HEK293 (cell line): ENCODE results near the gene ARMC7.

ENCODE experiments used
- KLF7 ChIP-seq: fragments of 450-650 bp; formaldehyde crosslinking; IDR thresholded peaks from 2 replicates; pipeline ENCODE4 v1.5.1; 2016; ENCODE audit warnings: missing biosample characterization, missing genetic modification characterization, borderline replicate concordance
- ZBTB17 ChIP-seq: fragments of 450-650 bp; formaldehyde crosslinking; IDR thresholded peaks from 2 replicates; pipeline ENCODE4 v1.5.1; 2016; ENCODE audit warnings: missing biosample characterization, missing genetic modification characterization
- ZBTB20 ChIP-seq: fragments of 450-650 bp; formaldehyde crosslinking; IDR thresholded peaks from 2 replicates; pipeline ENCODE4 v1.5.1; 2016; ENCODE audit warnings: missing biosample characterization, missing genetic modification characterization
- ZNF138 ChIP-seq: fragments of 450-650 bp; formaldehyde crosslinking; IDR thresholded peaks from 2 replicates; pipeline ENCODE4 v1.5.1; 2016; ENCODE audit warnings: missing biosample characterization, missing genetic modification characterization, borderline replicate concordance
- ZNF169 ChIP-seq: fragments of 450-650 bp; formaldehyde crosslinking; IDR thresholded peaks from 2 replicates; pipeline ENCODE4 v1.5.1; 2016; ENCODE audit warnings: missing biosample characterization, missing genetic modification characterization
- ZNF175 ChIP-seq: fragments of 450-650 bp; formaldehyde crosslinking; IDR thresholded peaks from 2 replicates; pipeline ENCODE4 v1.5.1; 2016; ENCODE audit warnings: missing biosample characterization, missing genetic modification characterization
- ZNF23 ChIP-seq: fragments of 450-650 bp; formaldehyde crosslinking; IDR thresholded peaks from 2 replicates; pipeline ENCODE4 v1.5.1; 2016; ENCODE audit warnings: missing biosample characterization, missing genetic modification characterization, borderline replicate concordance
- ZNF302 ChIP-seq: fragments of 450-650 bp; formaldehyde crosslinking; IDR thresholded peaks from 2 replicates; pipeline ENCODE4 v1.5.1; 2016; ENCODE audit warnings: missing biosample characterization, missing genetic modification characterization, low read depth
- ZNF416 ChIP-seq: fragments of 450-650 bp; formaldehyde crosslinking; IDR thresholded peaks from 2 replicates; pipeline ENCODE4 v1.5.1; 2016; ENCODE audit warnings: missing biosample characterization, missing genetic modification characterization
- ZNF549 ChIP-seq: fragments of 450-650 bp; IDR thresholded peaks from 2 replicates; pipeline ENCODE4 v1.5.1; 2018; ENCODE audit warnings: missing biosample characterization, missing genetic modification characterization, mild to moderate bottlenecking, inconsistent platforms, moderate library complexity
- ZNF629 ChIP-seq: fragments of 450-650 bp; formaldehyde crosslinking; IDR thresholded peaks from 2 replicates; pipeline ENCODE4 v1.5.1; 2017; ENCODE audit warnings: missing biosample characterization, missing genetic modification characterization
- ZNF701 ChIP-seq: fragments of 450-650 bp; formaldehyde crosslinking; IDR thresholded peaks from 2 replicates; pipeline ENCODE4 v1.5.1; 2016; ENCODE audit warnings: missing biosample characterization, missing genetic modification characterization
- ZNF707 ChIP-seq: fragments of 450-650 bp; formaldehyde crosslinking; IDR thresholded peaks from 2 replicates; pipeline ENCODE4 v1.5.1; 2016; ENCODE audit warnings: missing biosample characterization, missing genetic modification characterization
- TF ChIP-seq, protein P1 (sequence below): IDR thresholded peaks from 2 replicates; pipeline ENCODE4 v1.6.1; 2011; ENCODE audit warnings: mild to moderate bottlenecking, low read depth, low read length, borderline replicate concordance
- TF ChIP-seq, protein P2 (sequence below): fragments of 450-650 bp; formaldehyde crosslinking; IDR thresholded peaks from 2 replicates; pipeline ENCODE4 v1.5.1; 2017; ENCODE audit warnings: missing biosample characterization, mild to moderate bottlenecking, missing genetic modification characterization, moderate library complexity
- TF ChIP-seq, protein P3 (sequence below): fragments of 450-650 bp; IDR thresholded peaks from 2 replicates; pipeline ENCODE4 v1.5.1; 2018; ENCODE audit warnings: missing biosample characterization, missing genetic modification characterization
- TF ChIP-seq, protein P4 (sequence below): fragments of 450-650 bp; formaldehyde crosslinking; IDR thresholded peaks from 2 replicates; pipeline ENCODE4 v1.5.1; 2016; ENCODE audit warnings: missing biosample characterization, missing genetic modification characterization
- TF ChIP-seq, protein P5 (sequence below): fragments of 450-650 bp; formaldehyde crosslinking; conservative IDR thresholded peaks from 2 replicates; pipeline ENCODE4 v1.5.1; 2016; ENCODE audit warnings: low read depth, missing biosample characterization, missing genetic modification characterization
- TF ChIP-seq, protein P6 (sequence below): fragments of 450-650 bp; formaldehyde crosslinking; conservative IDR thresholded peaks from 2 replicates; pipeline ENCODE4 v1.5.1; 2016; ENCODE audit warnings: low read depth, missing biosample characterization, missing genetic modification characterization
- TF ChIP-seq, protein P7 (sequence below): fragments of 450-650 bp; formaldehyde crosslinking; IDR thresholded peaks from 2 replicates; pipeline ENCODE4 v1.5.1; 2016; ENCODE audit warnings: missing biosample characterization, missing genetic modification characterization, borderline replicate concordance

ARMC7 gene

DNA sequence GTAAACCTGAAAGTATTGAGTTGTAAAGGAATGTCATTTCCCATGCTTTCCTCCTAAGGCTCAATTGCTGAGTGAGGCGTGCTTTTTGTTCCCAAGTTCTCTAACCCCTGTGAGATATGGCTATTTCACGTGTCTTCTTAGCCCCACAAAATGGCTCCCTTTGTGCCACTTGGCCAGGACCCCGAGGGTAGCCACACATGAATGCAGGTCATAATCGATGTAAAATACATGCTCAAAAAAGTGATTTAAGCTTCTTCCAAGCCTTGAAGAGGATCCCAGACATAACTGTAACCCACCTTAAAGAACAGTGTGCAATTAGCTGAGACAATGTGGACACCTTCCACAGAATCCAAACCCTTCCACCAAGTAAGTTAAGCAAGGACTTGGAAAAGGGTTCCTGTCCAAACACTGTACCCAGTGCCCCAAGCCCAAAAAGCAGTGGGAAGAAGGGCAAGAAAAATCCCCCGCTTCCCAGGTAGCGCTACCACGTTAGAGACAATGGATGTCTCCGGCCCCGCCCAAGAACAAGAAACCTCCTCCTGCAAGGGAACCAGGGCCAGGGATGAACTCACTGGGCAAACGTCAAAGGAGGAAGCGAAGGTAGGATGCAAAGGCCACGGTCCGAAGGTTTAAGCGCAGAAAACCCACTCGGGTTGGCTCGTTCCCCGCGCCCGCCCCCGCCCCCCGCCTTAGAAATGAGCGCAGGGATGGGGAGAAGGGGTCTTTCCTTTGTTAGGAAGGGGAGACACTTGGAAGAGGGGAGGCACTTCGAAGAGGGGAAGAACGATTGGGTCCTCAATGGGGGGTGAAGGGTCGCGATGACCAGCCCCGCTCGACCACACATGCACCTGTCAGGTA is 43.4 kb downstream of the ARMC7 start (continued):
- TF ChIP-seq ZNF707 (no peak), ZNF416 (tag by site-specific recombination) (no peak), ZNF175 (tag by site-specific recombination) (no peak), ZBTB17 (tag by site-specific recombination) (peak; percentile 85), ZNF138 (tag by site-specific recombination) (no peak), ZNF23 (tag by site-specific recombination) (no peak), ZNF629 (tag by site-specific recombination) (no peak; the same call in 1 of the 2 replicates), KLF7 (0 out of 2 replicates have a peak, but pooled peaks have one; percentile 27), ZNF549 (tag by site-specific recombination) (no peak), ZNF701 (no peak), ZNF302 (no peak), ZNF169 (tag by site-specific recombination) (no peak), ZBTB20 (tag by site-specific recombination) (peak; percentile 56)
- TF ChIP-seq, protein P1, sequence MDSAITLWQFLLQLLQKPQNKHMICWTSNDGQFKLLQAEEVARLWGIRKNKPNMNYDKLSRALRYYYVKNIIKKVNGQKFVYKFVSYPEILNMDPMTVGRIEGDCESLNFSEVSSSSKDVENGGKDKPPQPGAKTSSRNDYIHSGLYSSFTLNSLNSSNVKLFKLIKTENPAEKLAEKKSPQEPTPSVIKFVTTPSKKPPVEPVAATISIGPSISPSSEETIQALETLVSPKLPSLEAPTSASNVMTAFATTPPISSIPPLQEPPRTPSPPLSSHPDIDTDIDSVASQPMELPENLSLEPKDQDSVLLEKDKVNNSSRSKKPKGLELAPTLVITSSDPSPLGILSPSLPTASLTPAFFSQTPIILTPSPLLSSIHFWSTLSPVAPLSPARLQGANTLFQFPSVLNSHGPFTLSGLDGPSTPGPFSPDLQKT, result no peak
- TF ChIP-seq, protein P2, sequence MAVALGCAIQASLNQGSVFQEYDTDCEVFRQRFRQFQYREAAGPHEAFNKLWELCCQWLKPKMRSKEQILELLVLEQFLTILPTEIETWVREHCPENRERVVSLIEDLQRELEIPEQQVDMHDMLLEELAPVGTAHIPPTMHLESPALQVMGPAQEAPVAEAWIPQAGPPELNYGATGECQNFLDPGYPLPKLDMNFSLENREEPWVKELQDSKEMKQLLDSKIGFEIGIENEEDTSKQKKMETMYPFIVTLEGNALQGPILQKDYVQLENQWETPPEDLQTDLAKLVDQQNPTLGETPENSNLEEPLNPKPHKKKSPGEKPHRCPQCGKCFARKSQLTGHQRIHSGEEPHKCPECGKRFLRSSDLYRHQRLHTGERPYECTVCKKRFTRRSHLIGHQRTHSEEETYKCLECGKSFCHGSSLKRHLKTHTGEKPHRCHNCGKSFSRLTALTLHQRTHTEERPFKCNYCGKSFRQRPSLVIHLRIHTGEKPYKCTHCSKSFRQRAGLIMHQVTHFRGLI, result no peak
- TF ChIP-seq, protein P3, sequence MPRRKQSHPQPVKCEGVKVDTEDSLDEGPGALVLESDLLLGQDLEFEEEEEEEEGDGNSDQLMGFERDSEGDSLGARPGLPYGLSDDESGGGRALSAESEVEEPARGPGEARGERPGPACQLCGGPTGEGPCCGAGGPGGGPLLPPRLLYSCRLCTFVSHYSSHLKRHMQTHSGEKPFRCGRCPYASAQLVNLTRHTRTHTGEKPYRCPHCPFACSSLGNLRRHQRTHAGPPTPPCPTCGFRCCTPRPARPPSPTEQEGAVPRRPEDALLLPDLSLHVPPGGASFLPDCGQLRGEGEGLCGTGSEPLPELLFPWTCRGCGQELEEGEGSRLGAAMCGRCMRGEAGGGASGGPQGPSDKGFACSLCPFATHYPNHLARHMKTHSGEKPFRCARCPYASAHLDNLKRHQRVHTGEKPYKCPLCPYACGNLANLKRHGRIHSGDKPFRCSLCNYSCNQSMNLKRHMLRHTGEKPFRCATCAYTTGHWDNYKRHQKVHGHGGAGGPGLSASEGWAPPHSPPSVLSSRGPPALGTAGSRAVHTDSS (tag by site-specific recombination), result no peak
- TF ChIP-seq, protein P4, sequence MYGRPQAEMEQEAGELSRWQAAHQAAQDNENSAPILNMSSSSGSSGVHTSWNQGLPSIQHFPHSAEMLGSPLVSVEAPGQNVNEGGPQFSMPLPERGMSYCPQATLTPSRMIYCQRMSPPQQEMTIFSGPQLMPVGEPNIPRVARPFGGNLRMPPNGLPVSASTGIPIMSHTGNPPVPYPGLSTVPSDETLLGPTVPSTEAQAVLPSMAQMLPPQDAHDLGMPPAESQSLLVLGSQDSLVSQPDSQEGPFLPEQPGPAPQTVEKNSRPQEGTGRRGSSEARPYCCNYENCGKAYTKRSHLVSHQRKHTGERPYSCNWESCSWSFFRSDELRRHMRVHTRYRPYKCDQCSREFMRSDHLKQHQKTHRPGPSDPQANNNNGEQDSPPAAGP (tag by site-specific recombination), result 0 out of 2 replicates have a peak, but pooled peaks have one; percentile 14
- TF ChIP-seq, protein P5, sequence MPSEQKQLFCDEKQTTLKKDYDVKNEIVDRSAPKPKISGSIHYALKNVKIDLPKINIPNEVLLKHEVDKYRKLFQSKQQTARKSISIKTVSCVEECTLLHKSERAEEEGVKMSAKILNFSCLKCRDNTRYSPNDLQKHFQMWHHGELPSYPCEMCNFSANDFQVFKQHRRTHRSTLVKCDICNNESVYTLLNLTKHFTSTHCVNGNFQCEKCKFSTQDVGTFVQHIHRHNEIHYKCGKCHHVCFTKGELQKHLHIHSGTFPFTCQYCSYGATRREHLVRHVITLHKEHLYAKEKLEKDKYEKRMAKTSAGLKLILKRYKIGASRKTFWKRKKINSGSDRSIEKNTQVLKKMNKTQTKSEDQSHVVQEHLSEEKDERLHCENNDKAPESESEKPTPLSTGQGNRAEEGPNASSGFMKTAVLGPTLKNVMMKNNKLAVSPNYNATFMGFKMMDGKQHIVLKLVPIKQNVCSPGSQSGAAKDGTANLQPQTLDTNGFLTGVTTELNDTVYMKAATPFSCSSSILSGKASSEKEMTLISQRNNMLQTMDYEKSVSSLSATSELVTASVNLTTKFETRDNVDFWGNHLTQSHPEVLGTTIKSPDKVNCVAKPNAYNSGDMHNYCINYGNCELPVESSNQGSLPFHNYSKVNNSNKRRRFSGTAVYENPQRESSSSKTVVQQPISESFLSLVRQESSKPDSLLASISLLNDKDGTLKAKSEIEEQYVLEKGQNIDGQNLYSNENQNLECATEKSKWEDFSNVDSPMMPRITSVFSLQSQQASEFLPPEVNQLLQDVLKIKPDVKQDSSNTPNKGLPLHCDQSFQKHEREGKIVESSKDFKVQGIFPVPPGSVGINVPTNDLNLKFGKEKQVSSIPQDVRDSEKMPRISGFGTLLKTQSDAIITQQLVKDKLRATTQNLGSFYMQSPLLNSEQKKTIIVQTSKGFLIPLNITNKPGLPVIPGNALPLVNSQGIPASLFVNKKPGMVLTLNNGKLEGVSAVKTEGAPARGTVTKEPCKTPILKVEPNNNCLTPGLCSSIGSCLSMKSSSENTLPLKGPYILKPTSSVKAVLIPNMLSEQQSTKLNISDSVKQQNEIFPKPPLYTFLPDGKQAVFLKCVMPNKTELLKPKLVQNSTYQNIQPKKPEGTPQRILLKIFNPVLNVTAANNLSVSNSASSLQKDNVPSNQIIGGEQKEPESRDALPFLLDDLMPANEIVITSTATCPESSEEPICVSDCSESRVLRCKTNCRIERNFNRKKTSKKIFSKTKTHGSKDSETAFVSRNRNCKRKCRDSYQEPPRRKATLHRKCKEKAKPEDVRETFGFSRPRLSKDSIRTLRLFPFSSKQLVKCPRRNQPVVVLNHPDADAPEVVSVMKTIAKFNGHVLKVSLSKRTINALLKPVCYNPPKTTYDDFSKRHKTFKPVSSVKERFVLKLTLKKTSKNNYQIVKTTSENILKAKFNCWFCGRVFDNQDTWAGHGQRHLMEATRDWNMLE (tag by site-specific recombination), result no peak
- TF ChIP-seq, protein P6, sequence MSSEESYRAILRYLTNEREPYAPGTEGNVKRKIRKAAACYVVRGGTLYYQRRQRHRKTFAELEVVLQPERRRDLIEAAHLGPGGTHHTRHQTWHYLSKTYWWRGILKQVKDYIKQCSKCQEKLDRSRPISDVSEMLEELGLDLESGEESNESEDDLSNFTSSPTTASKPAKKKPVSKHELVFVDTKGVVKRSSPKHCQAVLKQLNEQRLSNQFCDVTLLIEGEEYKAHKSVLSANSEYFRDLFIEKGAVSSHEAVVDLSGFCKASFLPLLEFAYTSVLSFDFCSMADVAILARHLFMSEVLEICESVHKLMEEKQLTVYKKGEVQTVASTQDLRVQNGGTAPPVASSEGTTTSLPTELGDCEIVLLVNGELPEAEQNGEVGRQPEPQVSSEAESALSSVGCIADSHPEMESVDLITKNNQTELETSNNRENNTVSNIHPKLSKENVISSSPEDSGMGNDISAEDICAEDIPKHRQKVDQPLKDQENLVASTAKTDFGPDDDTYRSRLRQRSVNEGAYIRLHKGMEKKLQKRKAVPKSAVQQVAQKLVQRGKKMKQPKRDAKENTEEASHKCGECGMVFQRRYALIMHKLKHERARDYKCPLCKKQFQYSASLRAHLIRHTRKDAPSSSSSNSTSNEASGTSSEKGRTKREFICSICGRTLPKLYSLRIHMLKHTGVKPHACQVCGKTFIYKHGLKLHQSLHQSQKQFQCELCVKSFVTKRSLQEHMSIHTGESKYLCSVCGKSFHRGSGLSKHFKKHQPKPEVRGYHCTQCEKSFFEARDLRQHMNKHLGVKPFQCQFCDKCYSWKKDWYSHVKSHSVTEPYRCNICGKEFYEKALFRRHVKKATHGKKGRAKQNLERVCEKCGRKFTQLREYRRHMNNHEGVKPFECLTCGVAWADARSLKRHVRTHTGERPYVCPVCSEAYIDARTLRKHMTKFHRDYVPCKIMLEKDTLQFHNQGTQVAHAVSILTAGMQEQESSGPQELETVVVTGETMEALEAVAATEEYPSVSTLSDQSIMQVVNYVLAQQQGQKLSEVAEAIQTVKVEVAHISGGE (tag by site-specific recombination), result 0 out of 2 replicates have a peak, but pooled peaks have one; percentile 29
- TF ChIP-seq, protein P7, sequence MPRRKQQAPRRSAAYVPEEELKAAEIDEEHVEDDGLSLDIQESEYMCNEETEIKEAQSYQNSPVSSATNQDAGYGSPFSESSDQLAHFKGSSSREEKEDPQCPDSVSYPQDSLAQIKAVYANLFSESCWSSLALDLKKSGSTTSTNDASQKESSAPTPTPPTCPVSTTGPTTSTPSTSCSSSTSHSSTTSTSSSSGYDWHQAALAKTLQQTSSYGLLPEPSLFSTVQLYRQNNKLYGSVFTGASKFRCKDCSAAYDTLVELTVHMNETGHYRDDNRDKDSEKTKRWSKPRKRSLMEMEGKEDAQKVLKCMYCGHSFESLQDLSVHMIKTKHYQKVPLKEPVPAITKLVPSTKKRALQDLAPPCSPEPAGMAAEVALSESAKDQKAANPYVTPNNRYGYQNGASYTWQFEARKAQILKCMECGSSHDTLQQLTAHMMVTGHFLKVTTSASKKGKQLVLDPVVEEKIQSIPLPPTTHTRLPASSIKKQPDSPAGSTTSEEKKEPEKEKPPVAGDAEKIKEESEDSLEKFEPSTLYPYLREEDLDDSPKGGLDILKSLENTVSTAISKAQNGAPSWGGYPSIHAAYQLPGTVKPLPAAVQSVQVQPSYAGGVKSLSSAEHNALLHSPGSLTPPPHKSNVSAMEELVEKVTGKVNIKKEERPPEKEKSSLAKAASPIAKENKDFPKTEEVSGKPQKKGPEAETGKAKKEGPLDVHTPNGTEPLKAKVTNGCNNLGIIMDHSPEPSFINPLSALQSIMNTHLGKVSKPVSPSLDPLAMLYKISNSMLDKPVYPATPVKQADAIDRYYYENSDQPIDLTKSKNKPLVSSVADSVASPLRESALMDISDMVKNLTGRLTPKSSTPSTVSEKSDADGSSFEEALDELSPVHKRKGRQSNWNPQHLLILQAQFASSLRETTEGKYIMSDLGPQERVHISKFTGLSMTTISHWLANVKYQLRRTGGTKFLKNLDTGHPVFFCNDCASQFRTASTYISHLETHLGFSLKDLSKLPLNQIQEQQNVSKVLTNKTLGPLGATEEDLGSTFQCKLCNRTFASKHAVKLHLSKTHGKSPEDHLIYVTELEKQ (tag by site-specific recombination), result no peak
